HEK293 (cell line): ENCODE data around the gene CKM.

Experiments
- CTCF ChIA-PET: fragments of 350-600 bp; formaldehyde crosslinking; extraction: SDS; loops from one replicate; lab custom pipeline; 2021; ENCODE audit warnings: antibody characterized with exemption; lab: Yijun Ruan, JAX
- POLR2A ChIA-PET: fragments of 300-600 bp; formaldehyde crosslinking; extraction: SDS; loops from one replicate; lab custom pipeline; 2020; ENCODE audit warnings: antibody characterized with exemption, inconsistent platforms; lab: Yijun Ruan, JAX
- H3K27ac ChIP-seq: fragments of 200-500 bp; sonication (Bioruptor generic); 2 replicates; pipeline ENCODE4 v1.5.1; 2014; ENCODE audit warnings: low read depth, low read length, control low read depth, inconsistent platforms; ENCODE audit errors: extremely low read depth
- H3K36me3 ChIP-seq, 2 experiments: fragments of 200-500 bp in 1 of 2; sonication (Bioruptor generic) in 1 of 2; 1 replicate in 1 of 2; 2 replicates in 1 of 2; pipeline ENCODE4 v1.5.1; 2014 to 2017; ENCODE audit warnings: inconsistent platforms in 2 of 2, low read length in 2 of 2; ENCODE audit not compliant: control insufficient read depth in 2 of 2, insufficient read depth in 1 of 2
- H3K4me1 ChIP-seq: fragments of 200-500 bp; sonication (Bioruptor generic); 2 replicates; pipeline ENCODE4 v1.5.1; 2014; ENCODE audit warnings: mild to moderate bottlenecking, low read length, inconsistent platforms; ENCODE audit not compliant: control insufficient read depth, insufficient read depth
- H3K4me3 ChIP-seq: 2 replicates; pipeline ENCODE4 v1.5.1; 2011; ENCODE audit warnings: low read depth, mild to moderate bottlenecking, control low read depth, low read length, moderate library complexity
- H3K9me3 ChIP-seq: fragments of 200-500 bp; sonication (Bioruptor generic); 2 replicates; pipeline ENCODE4 v1.5.1; 2014; ENCODE audit warnings: low read depth, low read length, inconsistent platforms; ENCODE audit not compliant: control insufficient read depth, insufficient read depth
- EGR2 ChIP-seq: fragments of 450-650 bp; formaldehyde crosslinking; IDR thresholded peaks from 2 replicates; pipeline ENCODE4 v1.5.1; 2016; ENCODE audit warnings: low read depth, missing biosample characterization, missing genetic modification characterization
- GLI4 ChIP-seq: fragments of 450-650 bp; formaldehyde crosslinking; IDR thresholded peaks from 2 replicates; pipeline ENCODE4 v1.5.1; 2016; ENCODE audit warnings: missing biosample characterization, missing genetic modification characterization
- GLIS1 ChIP-seq: fragments of 450-650 bp; formaldehyde crosslinking; IDR thresholded peaks from 2 replicates; pipeline ENCODE4 v1.5.1; 2016; ENCODE audit warnings: missing biosample characterization, missing genetic modification characterization
- GLIS2 ChIP-seq: fragments of 450-650 bp; formaldehyde crosslinking; IDR thresholded peaks from 2 replicates; pipeline ENCODE4 v1.5.1; 2016; ENCODE audit warnings: missing biosample characterization, missing genetic modification characterization
- OSR2 ChIP-seq: fragments of 450-650 bp; formaldehyde crosslinking; IDR thresholded peaks from 2 replicates; pipeline ENCODE4 v1.5.1; 2016; ENCODE audit warnings: missing biosample characterization, missing genetic modification characterization
- PATZ1 ChIP-seq: fragments of 450-650 bp; formaldehyde crosslinking; IDR thresholded peaks from 2 replicates; pipeline ENCODE4 v1.5.1; 2016; ENCODE audit warnings: missing biosample characterization, missing genetic modification characterization
- ZBTB11 ChIP-seq: fragments of 450-650 bp; formaldehyde crosslinking; conservative IDR thresholded peaks from 2 replicates; pipeline ENCODE4 v1.5.1; 2016; ENCODE audit warnings: low read depth, missing biosample characterization, missing genetic modification characterization
- ZBTB17 ChIP-seq: fragments of 450-650 bp; formaldehyde crosslinking; IDR thresholded peaks from 2 replicates; pipeline ENCODE4 v1.5.1; 2016; ENCODE audit warnings: missing biosample characterization, missing genetic modification characterization
- ZFHX2 ChIP-seq: fragments of 450-650 bp; formaldehyde crosslinking; conservative IDR thresholded peaks from 2 replicates; pipeline ENCODE4 v1.5.1; 2016; ENCODE audit warnings: missing biosample characterization, missing genetic modification characterization
- ZFP69B ChIP-seq: fragments of 450-650 bp; formaldehyde crosslinking; IDR thresholded peaks from 2 replicates; pipeline ENCODE4 v1.5.1; 2016; ENCODE audit warnings: missing biosample characterization, missing genetic modification characterization
- ZIC2 ChIP-seq: fragments of 450-650 bp; formaldehyde crosslinking; IDR thresholded peaks from 2 replicates; pipeline ENCODE4 v1.5.1; 2016; ENCODE audit warnings: missing biosample characterization, missing genetic modification characterization
- ZNF214 ChIP-seq: fragments of 450-650 bp; formaldehyde crosslinking; IDR thresholded peaks from 2 replicates; pipeline ENCODE4 v1.5.1; 2017; ENCODE audit warnings: missing biosample characterization, mild to moderate bottlenecking, missing genetic modification characterization, borderline replicate concordance
- ZNF223 ChIP-seq: fragments of 450-650 bp; formaldehyde crosslinking; IDR thresholded peaks from 2 replicates; pipeline ENCODE4 v1.5.1; 2016; ENCODE audit warnings: missing biosample characterization, missing genetic modification characterization
- ZNF404 ChIP-seq: fragments of 450-650 bp; formaldehyde crosslinking; IDR thresholded peaks from 2 replicates; pipeline ENCODE4 v1.5.1; 2017; ENCODE audit warnings: missing biosample characterization, missing genetic modification characterization
- ZNF48 ChIP-seq: fragments of 450-650 bp; formaldehyde crosslinking; IDR thresholded peaks from 2 replicates; pipeline ENCODE4 v1.5.1; 2016; ENCODE audit warnings: missing biosample characterization, missing genetic modification characterization
- ZNF558 ChIP-seq: fragments of 450-650 bp; formaldehyde crosslinking; IDR thresholded peaks from 2 replicates; pipeline ENCODE4 v1.5.1; 2016; ENCODE audit warnings: missing biosample characterization, missing genetic modification characterization
- ZNF596 ChIP-seq: fragments of 450-650 bp; IDR thresholded peaks from 2 replicates; pipeline ENCODE4 v1.5.0; 2018; ENCODE audit warnings: missing biosample characterization, mild to moderate bottlenecking, missing genetic modification characterization, moderate library complexity
- ZNF623 ChIP-seq: fragments of 450-650 bp; formaldehyde crosslinking; IDR thresholded peaks from 2 replicates; pipeline ENCODE4 v1.5.1; 2016; ENCODE audit warnings: missing biosample characterization, missing genetic modification characterization
- TF ChIP-seq, protein P1 (sequence below): fragments of 450-650 bp; formaldehyde crosslinking; IDR thresholded peaks from 2 replicates; pipeline ENCODE4 v1.5.1; 2016; ENCODE audit warnings: missing biosample characterization, missing genetic modification characterization

CKM gene

DNA sequence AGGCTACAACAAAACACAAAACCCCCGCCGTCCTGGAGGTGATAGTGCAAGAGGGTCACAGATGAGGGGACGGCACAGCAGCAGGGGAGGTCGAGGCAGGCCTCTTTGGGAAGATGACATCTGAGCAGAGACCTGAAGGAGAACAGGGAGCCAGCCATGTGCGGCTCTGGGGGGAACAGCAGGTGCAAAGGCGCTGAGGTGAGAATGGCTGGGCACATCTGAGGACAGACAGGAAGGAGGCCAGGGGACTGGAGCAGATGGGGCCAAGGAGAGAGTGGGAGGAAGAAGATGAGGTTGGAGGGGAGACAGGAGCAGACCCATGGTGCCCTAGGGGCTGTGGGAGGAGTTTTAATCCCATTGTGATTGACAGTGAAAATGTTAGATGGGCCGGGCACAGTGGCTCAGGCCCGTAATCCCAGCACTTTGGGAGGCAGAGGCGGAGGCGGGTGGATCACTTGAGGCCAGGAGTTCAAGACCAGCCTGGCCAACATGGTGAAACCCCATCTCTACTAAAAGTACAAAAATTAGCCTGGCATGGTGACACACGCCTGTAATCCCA lies 1.8 kb upstream of the CKM start (continued):
- no peak for TF ChIP-seq ZBTB11 (tag by site-specific recombination)

GRCh38 chr19:45323671-45324081 lies 1.0 kb upstream of the CKM start:
- no peaks in the 10 kb centered on the region for H3K4me1 ChIP-seq
- H3K4me3 ChIP-seq: no peak overlapping the region
- H3K27ac ChIP-seq: no peak overlapping the region
- no peak for TF ChIP-seq ZNF223 (tag by site-specific recombination)
- no peak for TF ChIP-seq ZFP69B (tag by site-specific recombination)
- TF ChIP-seq, protein P1, sequence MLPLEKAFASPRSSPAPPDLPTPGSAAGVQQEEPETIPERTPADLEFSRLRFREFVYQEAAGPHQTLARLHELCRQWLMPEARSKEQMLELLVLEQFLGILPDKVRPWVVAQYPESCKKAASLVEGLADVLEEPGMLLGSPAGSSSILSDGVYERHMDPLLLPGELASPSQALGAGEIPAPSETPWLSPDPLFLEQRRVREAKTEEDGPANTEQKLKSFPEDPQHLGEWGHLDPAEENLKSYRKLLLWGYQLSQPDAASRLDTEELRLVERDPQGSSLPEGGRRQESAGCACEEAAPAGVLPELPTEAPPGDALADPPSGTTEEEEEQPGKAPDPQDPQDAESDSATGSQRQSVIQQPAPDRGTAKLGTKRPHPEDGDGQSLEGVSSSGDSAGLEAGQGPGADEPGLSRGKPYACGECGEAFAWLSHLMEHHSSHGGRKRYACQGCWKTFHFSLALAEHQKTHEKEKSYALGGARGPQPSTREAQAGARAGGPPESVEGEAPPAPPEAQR (tag by site-specific recombination): no peak
- no peak for TF ChIP-seq GLIS2 (tag by site-specific recombination)
- TF ChIP-seq OSR2 (tag by site-specific recombination): no peak
- TF ChIP-seq ZNF214 (tag by site-specific recombination): no peak
- TF ChIP-seq ZNF48 (tag by site-specific recombination): no peak
- no peak for TF ChIP-seq GLI4 (tag by site-specific recombination)
- no peak for TF ChIP-seq ZNF596 (tag by site-specific recombination)
- TF ChIP-seq ZNF623 (tag by site-specific recombination): no peak
- H3K9me3 ChIP-seq: no peaks in the 10 kb centered on the region
- CTCF ChIA-PET: interaction anchor here (0.6 kb wide), 1 partner anchor 79 kb away, joined by 3 read pairs; no protein-coding TSS in a partner anchor
- no peaks in the 10 kb centered on the region for H3K36me3 ChIP-seq
- POLR2A ChIA-PET: no interaction called here

GRCh38 chr19:45322311-45322710 lies 364 bp downstream of the CKM start:
- Histone ChIP-seq H3K36me3 (no peaks in the 10 kb centered on the region), H3K4me1 (no peaks in the 10 kb centered on the region), H3K4me3 (no peak overlapping the region), H3K9me3 (no peaks in the 10 kb centered on the region), H3K27ac (no peak overlapping the region; the same call in 1 of the 2 replicates)
- TF ChIP-seq ZNF558 (no peak), ZNF404 (tag by site-specific recombination) (no peak), PATZ1 (tag by site-specific recombination) (0 out of 2 replicates have a peak, but pooled peaks have one; percentile 28), GLIS2 (tag by site-specific recombination) (0 out of 2 replicates have a peak, but pooled peaks have one; percentile 22), ZFHX2 (tag by site-specific recombination) (peak; percentile 55), ZBTB17 (tag by site-specific recombination) (peak; percentile 48; the same call in 1 of the 2 replicates), ZIC2 (tag by site-specific recombination) (0 out of 2 replicates have a peak, but pooled peaks have one; percentile 30), GLIS1 (tag by site-specific recombination) (peak; percentile 95), EGR2 (tag by site-specific recombination) (peak; percentile 19; the same call in 1 of the 2 replicates)
- ChIA-PET CTCF (no interaction called here), POLR2A (no interaction called here)
